Psoas muscle (tissue), 8 donors: ENCODE measurements around the gene GRK6. TPM values are rescaled to one million over a fixed set of nuclear protein-coding genes. Genes with fewer than 3 reads are reported as not detected.

ENCODE experiments used
- ATAC-seq, 4 donors: fragments of 200-7000 bp; cut with Tn5 transposase; one replicate each; pipeline ENCODE4 v1.9.1; 2020; ENCODE audit warnings: moderate library complexity in 3 of 4, mild to moderate bottlenecking in 2 of 4
- DNase-seq, 2 donors: peaks; one replicate each; pipeline ENCODE4 v3.0.0-alpha.2; 2020
- H3K27ac ChIP-seq: fragments of 200-600 bp; one replicate; pipeline ENCODE4 v1.8.0; 2022
- H3K27me3 ChIP-seq, 3 donors: fragments of 200-600 bp in 1 of 3; one replicate each; pipeline versions ENCODE4 v1.6.1 to v1.8.0; 2013 to 2022; ENCODE audit warnings: low read length in 2 of 3, mild to moderate bottlenecking in 2 of 3, moderate library complexity in 1 of 3; ENCODE audit not compliant: insufficient read depth in 3 of 3
- H3K36me3 ChIP-seq, 2 donors: fragments of 200-600 bp in 1 of 2; one replicate each; pipeline versions ENCODE4 v1.6.1 to v1.8.0; 2013 to 2022; ENCODE audit warnings: low read depth in 1 of 2, mild to moderate bottlenecking in 1 of 2, moderate library complexity in 1 of 2; ENCODE audit not compliant: insufficient read depth in 1 of 2
- H3K4me1 ChIP-seq: fragments of 200-600 bp; one replicate; pipeline ENCODE4 v1.8.0; 2022
- H3K4me3 ChIP-seq: fragments of 200-600 bp; one replicate; pipeline ENCODE4 v1.8.0; 2022; ENCODE audit warnings: mild to moderate bottlenecking
- H3K9me3 ChIP-seq: fragments of 200-600 bp; one replicate; pipeline ENCODE4 v1.8.0; 2022
- CTCF ChIP-seq: fragments of 200-600 bp; IDR thresholded peaks from one replicate; pipeline ENCODE4 v1.8.0; 2022; ENCODE audit warnings: antibody characterized with exemption
- WGBS, 3 donors: extraction: QIAGEN DNeasy Blood & Tissue Kit; methylation state at CpG; one replicate each; pipeline versions ENCODE4 v1.1.6 to v1.1.7; 2013; 5-methylcytosine and 5-hydroxymethylcytosine counted together
- intact Hi-C, 2 donors: fragments of 100-400 bp; cut with DNase I; formaldehyde crosslinking; loops; one replicate each; pipeline versions ENCODE4 v1.11.0 to v1.14.2; 2022
- polyA plus RNA-seq, 3 donors: library from polyadenylated mRNA; stranded (reverse); fragments of 200-250 nt; gene quantifications; one replicate each; pipeline ENCODE4 v1.2.3, GENCODE V29; 2013
- total RNA-seq, 4 donors: library from RNA; stranded (reverse); fragmentation: NEBNext Ultra II Directional in 2 of 4; extraction: Animal tissue kit (Norgen Biotek cat#: 25700) in 2 of 4; gene quantifications; one replicate each; pipeline versions ENCODE4 v1.2.1 to v1.2.4, GENCODE V29; 2021 to 2023
- donor health status: healthy with polysubstance abuse.
- donor health status: DM: no; HTN: no; CAD: no; lungs with moderate emphysema.
- donor health status: Bipolar disorder and iron deficiency.
- donor health status: healthy.
- donor health status: DM: yes; HTN: yes; CAD: no.
- donor health status: DM: no; HTN: no; CAD: no.
- donor health status: DM: no; HTN: no; CAD: no.
- donor health status: DM: yes; HTN: yes; CAD: no.

GRK6 gene
- total and polyA plus RNA-seq, 7 donors = 12.3 to 22.6 (median 15.8) TPM

- H3K27ac ChIP-seq = no peak overlapping the region
- no peaks in the 10 kb centered on the region for H3K27me3 ChIP-seq
- no peak for DNase-seq
- H3K4me3 ChIP-seq = no peak overlapping the region
- H3K4me1 ChIP-seq = no peaks in the 10 kb centered on the region
- TF ChIP-seq CTCF = no peak
- H3K9me3 ChIP-seq = no peaks in the 10 kb centered on the region
- ATAC-seq = no peak
- WGBS, 3 donors = 82 to 86% (median 85%) methylated on average over 14 of the region's 14 CpGs
- intact Hi-C loops = no loop called here
- H3K36me3 ChIP-seq = no peaks in the 10 kb centered on the region
Measured at GRCh38 chr5:177387405-177387804, 39.1 kb upstream of the GRK6 start.

DNA sequence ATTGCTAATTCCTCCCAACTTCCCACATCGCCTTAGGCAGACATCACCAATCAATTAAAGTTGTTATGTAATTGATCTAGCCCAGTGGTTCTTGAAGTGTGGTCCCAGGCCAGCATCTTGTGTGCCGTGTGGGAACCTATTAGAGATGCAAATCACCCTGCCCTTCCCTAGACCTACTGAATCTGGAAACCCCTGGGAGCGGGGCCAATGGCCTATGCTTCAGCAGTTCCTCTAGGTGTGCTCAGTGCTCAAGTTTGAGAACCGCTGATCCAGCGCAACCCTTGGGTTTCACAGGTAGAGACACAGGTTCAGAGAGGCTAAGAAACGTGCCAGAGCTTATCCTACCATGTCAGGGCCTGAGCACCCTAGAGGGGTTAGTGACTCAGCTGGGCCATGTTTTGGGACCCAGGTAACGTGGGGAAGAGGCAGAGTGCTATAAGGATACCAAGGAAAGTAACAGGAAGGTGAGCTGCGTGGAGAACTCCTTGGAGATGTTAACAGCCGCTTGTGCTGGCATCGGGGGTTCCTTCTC is 37.9 kb upstream of the GRK6 start:
- no peaks in the 10 kb centered on the region for H3K9me3 ChIP-seq
- no peak for TF ChIP-seq CTCF
- DNase-seq (no peak), ATAC-seq (no peak)
- no peaks in the 10 kb centered on the region for H3K4me1 ChIP-seq
- intact Hi-C loops = no loop called here
- H3K27me3 ChIP-seq = no peaks in the 10 kb centered on the region
- no peak overlapping the region for H3K4me3 ChIP-seq
- no peak overlapping the region for H3K27ac ChIP-seq
- H3K36me3 ChIP-seq = no peaks in the 10 kb centered on the region
- WGBS, 3 donors = 87 to 92% (median 88%) methylated on average over 10 of the region's 10 CpGs

- Histone ChIP-seq H3K27me3 (no peaks in the 10 kb centered on the region), H3K9me3 (no peaks in the 10 kb centered on the region), H3K27ac (no peak overlapping the region), H3K4me3 (no peak overlapping the region), H3K4me1 (no peaks in the 10 kb centered on the region), H3K36me3 (no peaks in the 10 kb centered on the region)
- ATAC-seq (peak in 3 of 4 donors; percentile 14 to 27 (median 18)), DNase-seq (no peak)
- intact Hi-C loops = loop anchor here (1.0 to 5.0 kb wide), 3 partner anchors 65 to 113 kb away; no protein-coding TSS in a partner anchor
- no peak for TF ChIP-seq CTCF
- WGBS, 3 donors = 40 to 46% (median 41%) methylated on average over 21 of the region's 21 CpGs
Measured at GRCh38 chr5:177389241-177390169, 37.0 kb upstream of the GRK6 start.

- H3K9me3 ChIP-seq = no peaks in the 10 kb centered on the region
- no peaks in the 10 kb centered on the region for H3K27me3 ChIP-seq
- H3K27ac ChIP-seq = no peak overlapping the region
- intact Hi-C loops = loop anchor here (1.0 to 5.0 kb wide), 3 partner anchors 64 to 112 kb away; no protein-coding TSS in a partner anchor
- WGBS, 3 donors = 22 to 27% (median 24%) methylated on average over 13 of the region's 13 CpGs
- no peaks in the 10 kb centered on the region for H3K4me1 ChIP-seq
- TF ChIP-seq CTCF = peak; percentile 99
- H3K4me3 ChIP-seq = no peak overlapping the region
- ATAC-seq (peak; percentile 87 to 97 (median 94)), DNase-seq (peak; percentile 73 to 82)
- no peaks in the 10 kb centered on the region for H3K36me3 ChIP-seq
Measured at GRCh38 chr5:177390363-177391300, 35.8 kb upstream of the GRK6 start.
